Dedifferentiated amniotic fluid mesenchymal stem cell (primary cell): ENCODE results near the gene CHST11.

Source experiments
- DNase-seq: peaks from one replicate; pipeline ENCODE4 v3.0.0-alpha.2; 2016; ENCODE audit errors: extremely low spot score

The CHST11 gene

GRCh38 chr12:104720339-104721038 lies 263.7 kb downstream of the CHST11 start:
- DNase-seq = no peak

- no peak for DNase-seq
Measured at GRCh38 chr12:104721039-104721405, 264.3 kb downstream of the CHST11 start.

GRCh38 chr12:104721936-104722335 lies 265.2 kb downstream of the CHST11 start:
- no peak for DNase-seq

- DNase-seq = no peak
Measured at GRCh38 chr12:104722601-104723534, 266.1 kb downstream of the CHST11 start.

GRCh38 chr12:104723895-104724294 lies 267.1 kb downstream of the CHST11 start:
- DNase-seq = no peak

GRCh38 chr12:104724992-104725585 lies 268.3 kb downstream of the CHST11 start:
- DNase-seq = no peak

GRCh38 chr12:104725610-104726009 lies 268.9 kb downstream of the CHST11 start:
- no peak for DNase-seq

GRCh38 chr12:104727726-104728465 lies 271.1 kb downstream of the CHST11 start:
- no peak for DNase-seq

GRCh38 chr12:104729091-104729490 lies 272.3 kb downstream of the CHST11 start:
- no peak for DNase-seq

GRCh38 chr12:104729610-104730446 lies 273.1 kb downstream of the CHST11 start:
- DNase-seq = no peak

GRCh38 chr12:104730763-104731162 lies 274.0 kb downstream of the CHST11 start:
- no peak for DNase-seq

- DNase-seq = no peak
Measured at GRCh38 chr12:104733717-104734175, 277.0 kb downstream of the CHST11 start.

- no peak for DNase-seq
Measured at GRCh38 chr12:104734541-104735095, 277.9 kb downstream of the CHST11 start.

- DNase-seq = no peak
Measured at GRCh38 chr12:104735801-104736200, 279.1 kb downstream of the CHST11 start.

GRCh38 chr12:104736307-104736706 lies 279.6 kb downstream of the CHST11 start:
- DNase-seq = peak; percentile 94

GRCh38 chr12:104737113-104737512 lies 280.4 kb downstream of the CHST11 start:
- no peak for DNase-seq

- no peak for DNase-seq
Measured at GRCh38 chr12:104737791-104738301, 281.1 kb downstream of the CHST11 start.

GRCh38 chr12:104738331-104738730 lies 281.6 kb downstream of the CHST11 start:
- DNase-seq = no peak

GRCh38 chr12:104738776-104739642 lies 282.3 kb downstream of the CHST11 start:
- DNase-seq = no peak
